ENCODE data around the gene MAPK6. TPM values are rescaled to one million over a fixed set of nuclear protein-coding genes. Genes with fewer than 3 reads are reported as not detected.
A peak's percentile ranks its signal among the peaks of the same experiment; 100 is the strongest.

MAPK6 gene
- polyA plus RNA-seq, 2 donors = 14.5 to 24.1 TPM

DNA sequence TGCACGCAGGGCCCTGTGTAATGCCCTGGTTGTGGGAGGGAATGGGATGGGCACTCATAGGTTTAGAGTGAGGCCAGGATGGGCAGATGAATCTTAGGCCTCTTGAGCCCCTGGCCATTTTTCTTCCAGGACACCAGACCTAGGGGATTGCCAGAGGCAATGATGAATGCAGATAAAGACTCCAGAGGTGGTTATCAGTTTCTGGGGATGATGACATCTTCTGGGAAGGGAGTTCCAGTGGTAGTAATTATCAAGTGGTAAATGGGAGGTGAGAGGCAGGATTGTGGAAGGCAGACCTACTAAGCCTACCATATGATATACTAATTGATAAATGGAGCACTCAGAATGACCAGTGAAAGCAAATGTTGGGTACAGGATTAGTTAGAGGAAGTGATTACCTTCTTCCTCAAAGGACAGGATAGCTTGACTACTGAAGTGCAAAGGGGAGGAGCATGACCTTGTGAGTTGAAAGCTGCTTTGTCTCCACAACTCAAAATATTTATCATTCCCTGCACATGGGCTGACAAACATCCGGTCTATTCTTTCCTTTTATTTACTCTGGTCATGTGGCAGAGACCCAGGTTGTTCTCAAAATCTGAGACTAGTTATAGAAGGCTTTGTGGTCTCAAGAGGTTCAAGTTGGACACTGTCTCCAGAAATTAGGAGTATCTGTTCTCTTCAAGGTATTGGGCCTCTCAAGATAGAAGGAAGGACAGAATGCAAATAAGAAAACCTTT lies 10.2 kb upstream of the MAPK6 start:
- H3K27ac ChIP-seq (ENCODE audit: low read depth in 2 of 2, low read length in 1 of 2) = peak overlapping the region in 1 of 2 donors; percentile 24
- no peaks in the 10 kb centered on the region for H3K9me3 ChIP-seq (ENCODE audit: control insufficient read depth in 2 of 2, insufficient read depth in 1 of 2, low read depth in 1 of 2, low read length in 1 of 2)
- no peaks in the 10 kb centered on the region for H3K36me3 ChIP-seq (ENCODE audit: control insufficient read depth in 2 of 2, insufficient read depth in 2 of 2, low read length in 1 of 2)
- H3K4me3 ChIP-seq (ENCODE audit: low read depth in 1 of 2, low read length in 2 of 2) = no peak overlapping the region
- H3K4me1 ChIP-seq (ENCODE audit: control insufficient read depth in 2 of 2, insufficient read depth in 2 of 2, low read length in 1 of 2) = no peaks in the 10 kb centered on the region
- 62 to 78% methylated on average over 2 of the region's 2 CpGs for WGBS, 2 donors
- no peaks in the 10 kb centered on the region for H3K27me3 ChIP-seq (ENCODE audit: control insufficient read depth in 1 of 2, insufficient read depth in 2 of 2, low read length in 2 of 2)

DNA sequence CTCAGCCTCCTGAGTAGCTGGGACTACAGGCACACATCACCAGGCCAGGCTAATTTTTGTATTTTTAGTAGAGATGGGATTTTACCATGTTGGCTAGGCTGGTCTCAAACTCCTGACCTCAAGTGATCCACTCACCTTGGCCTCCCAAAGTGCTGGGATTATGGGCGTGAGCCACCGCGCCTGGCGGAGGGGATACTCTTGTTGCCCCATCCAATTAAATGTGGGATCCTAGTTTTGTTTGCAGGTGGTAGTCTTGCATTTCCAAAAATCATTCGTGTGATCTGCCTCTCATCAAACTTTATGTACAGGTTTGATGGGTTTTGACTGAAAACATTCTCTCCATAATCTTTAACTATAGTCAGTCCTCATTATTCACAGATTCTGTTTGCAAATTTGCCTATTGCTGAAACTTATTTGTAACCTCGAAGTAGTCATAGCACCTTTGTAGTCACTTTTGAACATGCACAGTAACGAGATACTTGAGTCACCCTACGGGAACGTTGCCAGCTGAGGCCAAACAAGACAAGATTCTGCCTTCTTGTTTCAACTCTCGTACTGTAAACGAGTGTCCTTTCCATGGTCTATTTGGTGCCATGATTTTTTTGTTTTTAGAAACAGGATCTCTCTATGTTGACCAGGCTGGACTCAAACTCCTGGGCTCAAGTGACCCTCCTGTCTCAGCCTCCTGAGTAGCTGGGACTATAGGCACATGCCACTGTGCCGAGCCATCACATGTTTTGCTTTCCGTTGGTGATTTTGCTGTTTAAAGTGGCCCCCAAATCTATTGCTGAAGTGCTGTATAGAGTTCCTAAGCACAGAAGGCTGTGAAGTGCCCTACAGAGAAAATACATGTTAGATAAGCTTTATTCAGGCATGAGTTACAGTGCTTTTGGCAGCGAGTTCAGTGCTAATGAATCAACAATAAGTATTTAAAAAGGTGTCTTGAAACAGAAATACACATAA lies 8.1 kb upstream of the MAPK6 start:
- WGBS, 2 donors = 57 to 64% methylated on average over 14 of the region's 14 CpGs
- peak overlapping the region; percentile 78 to 91 for H3K27ac ChIP-seq (ENCODE audit: low read depth in 2 of 2, low read length in 1 of 2)

DNA sequence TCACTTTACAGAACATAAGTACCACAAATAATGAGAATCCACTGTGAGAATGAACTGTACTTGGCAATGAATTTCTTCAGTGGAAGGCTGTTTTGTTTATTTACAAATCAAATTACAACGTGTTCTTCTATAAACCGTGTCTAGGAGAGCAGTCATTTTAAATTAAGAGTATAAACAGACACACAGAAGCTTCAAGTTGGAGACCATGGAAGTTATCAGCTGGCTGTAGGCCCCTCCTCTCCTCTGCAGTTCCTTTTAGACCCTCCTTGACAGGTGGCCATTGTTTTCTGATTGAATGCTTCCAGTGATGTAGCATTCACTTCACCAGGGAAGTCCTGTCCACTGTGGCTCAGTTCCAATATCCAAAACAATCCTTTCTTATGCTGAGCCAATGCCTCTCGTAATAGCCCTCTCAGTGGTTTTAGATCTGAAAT lies 7.3 kb upstream of the MAPK6 start:
- H3K27me3 ChIP-seq (ENCODE audit: control insufficient read depth in 1 of 2, insufficient read depth in 2 of 2, low read length in 2 of 2) = no peaks in the 10 kb centered on the region
- peak overlapping the region; percentile 72 to 78 for H3K27ac ChIP-seq (ENCODE audit: low read depth in 2 of 2, low read length in 1 of 2)
- H3K4me3 ChIP-seq (ENCODE audit: low read depth in 1 of 2, low read length in 2 of 2) = no peak overlapping the region
- H3K4me1 ChIP-seq (ENCODE audit: control insufficient read depth in 2 of 2, insufficient read depth in 2 of 2, low read length in 1 of 2) = no peaks in the 10 kb centered on the region
- H3K9me3 ChIP-seq (ENCODE audit: control insufficient read depth in 2 of 2, insufficient read depth in 1 of 2, low read depth in 1 of 2, low read length in 1 of 2) = no peaks in the 10 kb centered on the region
- H3K36me3 ChIP-seq (ENCODE audit: control insufficient read depth in 2 of 2, insufficient read depth in 2 of 2, low read length in 1 of 2) = no peaks in the 10 kb centered on the region
- 23 to 42% methylated on average over 3 of the region's 3 CpGs for WGBS, 2 donors

More for the DNA sequence above, 8.1 kb upstream of the MAPK6 start:
- H3K36me3 ChIP-seq (ENCODE audit: control insufficient read depth in 2 of 2, insufficient read depth in 2 of 2, low read length in 1 of 2) = no peaks in the 10 kb centered on the region
- H3K27me3 ChIP-seq (ENCODE audit: control insufficient read depth in 1 of 2, insufficient read depth in 2 of 2, low read length in 2 of 2) = no peaks in the 10 kb centered on the region
- H3K4me3 ChIP-seq (ENCODE audit: low read depth in 1 of 2, low read length in 2 of 2) = no peak overlapping the region
- no peaks in the 10 kb centered on the region for H3K9me3 ChIP-seq (ENCODE audit: control insufficient read depth in 2 of 2, insufficient read depth in 1 of 2, low read depth in 1 of 2, low read length in 1 of 2)
- no peaks in the 10 kb centered on the region for H3K4me1 ChIP-seq (ENCODE audit: control insufficient read depth in 2 of 2, insufficient read depth in 2 of 2, low read length in 1 of 2)

DNA sequence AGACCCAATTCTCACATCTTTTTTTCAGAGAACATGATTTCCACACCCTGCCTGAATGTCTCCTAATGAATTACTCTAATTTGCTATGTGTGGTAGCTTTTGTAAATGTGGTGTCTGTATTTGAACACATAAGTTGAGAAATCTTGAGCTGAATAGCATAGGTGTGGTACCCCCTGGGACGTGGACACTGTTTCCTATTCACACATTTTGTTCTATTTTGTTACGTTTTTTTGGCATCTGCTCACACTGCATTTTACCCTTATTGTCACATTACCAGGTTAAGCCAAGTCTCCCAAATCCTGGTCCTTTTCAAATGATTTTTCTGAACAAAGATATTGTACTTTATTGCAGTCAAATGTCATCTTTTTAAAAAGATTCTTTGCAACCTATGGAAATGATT lies 6.8 kb upstream of the MAPK6 start:
- Histone ChIP-seq H3K36me3 (ENCODE audit: control insufficient read depth in 2 of 2, insufficient read depth in 2 of 2, low read length in 1 of 2) (no peaks in the 10 kb centered on the region), H3K9me3 (ENCODE audit: control insufficient read depth in 2 of 2, insufficient read depth in 1 of 2, low read depth in 1 of 2, low read length in 1 of 2) (no peaks in the 10 kb centered on the region), H3K27me3 (ENCODE audit: control insufficient read depth in 1 of 2, insufficient read depth in 2 of 2, low read length in 2 of 2) (no peaks in the 10 kb centered on the region), H3K4me3 (ENCODE audit: low read depth in 1 of 2, low read length in 2 of 2) (no peak overlapping the region), H3K27ac (ENCODE audit: low read depth in 2 of 2, low read length in 1 of 2) (peak overlapping the region; percentile 58 to 78), H3K4me1 (ENCODE audit: control insufficient read depth in 2 of 2, insufficient read depth in 2 of 2, low read length in 1 of 2) (no peaks in the 10 kb centered on the region)
- WGBS, 2 donors = 34 to 50% methylated on average over 2 of the region's 2 CpGs

DNA sequence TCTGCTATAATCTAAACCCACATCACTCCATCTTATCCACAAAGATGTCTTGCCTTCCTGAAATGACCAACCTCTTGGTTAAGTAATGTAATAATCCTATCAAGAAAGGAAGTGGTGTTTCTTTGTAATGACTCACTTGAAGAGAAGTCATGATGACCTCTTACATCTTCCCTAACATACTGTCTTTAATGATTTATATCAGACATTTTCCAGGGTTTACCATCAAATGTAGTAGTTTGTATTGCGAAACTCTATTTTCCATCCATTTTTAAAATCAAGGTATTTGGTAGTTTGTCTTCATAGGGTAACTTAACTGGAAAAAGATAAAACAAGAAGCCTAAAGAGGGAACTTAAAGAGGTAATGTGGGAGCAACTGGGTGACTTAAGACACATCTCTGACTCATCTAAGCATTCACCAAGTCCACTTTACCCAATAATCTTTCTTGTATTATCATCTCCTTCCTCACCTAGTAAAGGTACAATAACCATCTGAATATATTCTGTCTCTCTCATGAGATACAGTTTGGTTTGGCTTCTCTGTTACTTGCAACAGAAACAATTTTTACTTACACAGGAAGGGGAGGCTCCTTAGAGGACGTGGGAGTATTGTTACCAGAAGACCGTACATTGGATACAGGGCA lies 5.7 kb upstream of the MAPK6 start:
- no peaks in the 10 kb centered on the region for H3K27me3 ChIP-seq (ENCODE audit: control insufficient read depth in 1 of 2, insufficient read depth in 2 of 2, low read length in 2 of 2)
- no peak overlapping the region for H3K4me3 ChIP-seq (ENCODE audit: low read depth in 1 of 2, low read length in 2 of 2)
- H3K36me3 ChIP-seq (ENCODE audit: control insufficient read depth in 2 of 2, insufficient read depth in 2 of 2, low read length in 1 of 2) = no peaks in the 10 kb centered on the region
- no peaks in the 10 kb centered on the region for H3K9me3 ChIP-seq (ENCODE audit: control insufficient read depth in 2 of 2, insufficient read depth in 1 of 2, low read depth in 1 of 2, low read length in 1 of 2)
- H3K4me1 ChIP-seq (ENCODE audit: control insufficient read depth in 2 of 2, insufficient read depth in 2 of 2, low read length in 1 of 2) = no peaks in the 10 kb centered on the region
- H3K27ac ChIP-seq (ENCODE audit: low read depth in 2 of 2, low read length in 1 of 2) = no peak overlapping the region
- WGBS, 2 donors = 76 to 79% methylated on average over 3 of the region's 3 CpGs

DNA sequence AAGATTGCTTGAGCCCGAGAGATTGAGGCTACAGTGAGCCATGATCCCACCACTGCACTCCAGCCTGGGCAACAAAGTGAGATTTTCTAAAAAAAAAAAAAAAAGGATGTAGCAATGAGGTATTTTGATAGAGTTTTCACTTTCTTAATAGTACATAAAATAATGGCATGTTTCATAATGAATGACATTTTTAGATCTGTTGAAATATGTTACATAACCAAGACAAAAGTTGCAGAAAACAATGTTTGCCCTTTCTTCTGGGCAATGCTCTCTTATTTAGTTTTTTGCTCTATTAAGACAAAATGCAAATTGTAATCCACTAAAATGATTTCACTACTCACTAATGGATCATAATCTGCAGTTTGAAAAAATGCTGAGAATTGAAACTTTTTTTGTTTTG lies 4.4 kb upstream of the MAPK6 start:
- WGBS, 2 donors = 87 to 96% methylated on average over 1 of the region's 1 CpG
- H3K36me3 ChIP-seq (ENCODE audit: control insufficient read depth in 2 of 2, insufficient read depth in 2 of 2, low read length in 1 of 2) = no peaks in the 10 kb centered on the region
- H3K9me3 ChIP-seq (ENCODE audit: control insufficient read depth in 2 of 2, insufficient read depth in 1 of 2, low read depth in 1 of 2, low read length in 1 of 2) = no peaks in the 10 kb centered on the region
- H3K27ac ChIP-seq (ENCODE audit: low read depth in 2 of 2, low read length in 1 of 2) = no peak overlapping the region
- H3K4me1 ChIP-seq (ENCODE audit: control insufficient read depth in 2 of 2, insufficient read depth in 2 of 2, low read length in 1 of 2) = peaks cover 0 to 4% of the 10 kb centered on the region in 2 donors
- no peak overlapping the region for H3K4me3 ChIP-seq (ENCODE audit: low read depth in 1 of 2, low read length in 2 of 2)
- H3K27me3 ChIP-seq (ENCODE audit: control insufficient read depth in 1 of 2, insufficient read depth in 2 of 2, low read length in 2 of 2) = no peaks in the 10 kb centered on the region

DNA sequence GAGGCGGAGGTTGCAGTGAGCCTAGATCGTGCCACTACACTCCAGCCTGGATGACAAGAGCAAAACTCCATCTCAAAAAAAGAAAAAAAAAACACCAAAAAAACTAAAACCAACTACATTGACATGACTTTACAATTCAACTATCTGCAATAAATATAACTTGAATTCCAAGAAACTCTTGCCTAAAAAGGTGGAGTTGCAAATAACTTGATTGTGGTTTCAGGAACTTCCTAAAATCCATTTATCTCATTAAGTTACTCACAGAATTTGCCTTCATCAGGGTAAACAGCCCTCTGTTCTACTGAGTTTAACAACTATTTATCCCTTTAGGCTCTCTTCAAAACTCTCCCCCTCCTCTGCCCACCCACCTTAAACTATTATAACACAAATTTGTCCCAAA lies 2.7 kb upstream of the MAPK6 start:
- Histone ChIP-seq H3K4me3 (ENCODE audit: low read depth in 1 of 2, low read length in 2 of 2) (no peak overlapping the region), H3K4me1 (ENCODE audit: control insufficient read depth in 2 of 2, insufficient read depth in 2 of 2, low read length in 1 of 2) (peaks cover 0 to 4% of the 10 kb centered on the region in 2 donors), H3K36me3 (ENCODE audit: control insufficient read depth in 2 of 2, insufficient read depth in 2 of 2, low read length in 1 of 2) (no peaks in the 10 kb centered on the region), H3K27me3 (ENCODE audit: control insufficient read depth in 1 of 2, insufficient read depth in 2 of 2, low read length in 2 of 2) (no peaks in the 10 kb centered on the region), H3K27ac (ENCODE audit: low read depth in 2 of 2, low read length in 1 of 2) (no peak overlapping the region), H3K9me3 (ENCODE audit: control insufficient read depth in 2 of 2, insufficient read depth in 1 of 2, low read depth in 1 of 2, low read length in 1 of 2) (no peaks in the 10 kb centered on the region)
- 92 to 100% methylated on average over 2 of the region's 2 CpGs for whole genome bisulfite sequencing, 2 donors

DNA sequence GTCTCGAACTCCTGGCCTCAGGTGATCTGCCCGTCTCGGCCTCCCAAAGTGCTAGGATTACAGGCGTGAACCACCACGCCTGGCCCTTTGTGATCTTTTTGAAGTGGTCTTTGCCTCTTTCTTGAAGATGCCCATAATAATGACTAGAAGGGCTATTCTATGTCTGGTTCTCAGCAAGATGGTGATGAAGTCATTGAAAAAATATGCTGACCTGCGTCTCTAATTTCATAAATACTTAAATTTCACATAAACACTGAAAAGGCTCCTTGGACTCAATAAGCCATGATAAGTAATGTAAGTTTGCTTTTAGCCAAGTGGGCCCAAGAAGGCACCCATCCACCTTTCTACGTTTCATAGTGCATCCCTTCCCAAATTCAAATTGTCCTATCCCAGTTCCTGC lies 775 bp upstream of the MAPK6 start:
- H3K27ac ChIP-seq (ENCODE audit: low read depth in 2 of 2, low read length in 1 of 2) = no peak overlapping the region
- peak overlapping the region in 1 of 2 donors; percentile 70 for H3K4me3 ChIP-seq (ENCODE audit: low read depth in 1 of 2, low read length in 2 of 2)
- peaks cover 0 to 4% of the 10 kb centered on the region in 2 donors for H3K4me1 ChIP-seq (ENCODE audit: control insufficient read depth in 2 of 2, insufficient read depth in 2 of 2, low read length in 1 of 2)
- no peaks in the 10 kb centered on the region for H3K9me3 ChIP-seq (ENCODE audit: control insufficient read depth in 2 of 2, insufficient read depth in 1 of 2, low read depth in 1 of 2, low read length in 1 of 2)
- no peaks in the 10 kb centered on the region for H3K27me3 ChIP-seq (ENCODE audit: control insufficient read depth in 1 of 2, insufficient read depth in 2 of 2, low read length in 2 of 2)
- 94 to 95% methylated on average over 7 of the region's 7 CpGs for WGBS, 2 donors
- no peaks in the 10 kb centered on the region for H3K36me3 ChIP-seq (ENCODE audit: control insufficient read depth in 2 of 2, insufficient read depth in 2 of 2, low read length in 1 of 2)

DNA sequence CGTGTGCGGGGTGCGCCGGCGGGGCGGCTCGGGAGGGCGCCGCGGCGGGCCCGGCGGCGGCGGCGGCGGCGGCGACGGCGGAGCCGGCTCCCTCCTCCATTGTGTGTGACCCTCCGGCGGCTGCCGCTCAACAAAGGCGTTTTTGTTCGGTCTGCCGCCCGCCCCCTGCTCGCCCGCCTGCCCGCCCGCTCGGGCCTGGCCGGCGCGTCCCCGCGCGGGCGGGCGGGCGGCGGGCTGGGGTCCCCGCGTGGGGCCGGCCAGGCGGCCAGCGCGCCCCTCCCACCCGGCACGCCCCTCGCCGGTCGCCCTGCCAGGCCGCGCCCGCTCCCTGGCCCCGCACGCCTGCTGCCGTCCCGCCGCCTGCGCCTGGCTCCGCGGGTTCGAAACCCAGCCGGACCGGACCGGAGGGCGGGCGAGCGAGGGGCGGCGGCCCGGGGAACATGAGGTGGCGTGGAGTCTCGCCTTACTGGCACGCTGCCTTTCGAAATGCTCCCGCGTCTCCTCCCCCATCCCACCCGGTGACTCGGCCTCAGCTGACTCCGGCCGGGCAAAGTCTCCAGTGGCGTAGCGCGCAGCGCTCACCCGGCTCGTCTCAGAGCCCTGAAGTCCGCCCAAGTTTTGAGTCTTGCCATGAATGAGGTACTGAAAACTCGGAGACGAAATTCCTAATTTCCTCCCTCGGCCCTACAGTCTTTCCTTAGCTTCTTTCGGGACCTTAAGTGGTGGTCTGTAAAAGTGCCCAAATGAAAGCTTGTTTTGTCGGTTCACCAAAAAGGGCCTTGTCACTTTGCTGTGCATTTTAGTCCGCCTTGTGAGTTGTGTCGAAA lies 588 bp downstream of the MAPK6 start:
- Histone ChIP-seq H3K4me3 (ENCODE audit: low read depth in 1 of 2, low read length in 2 of 2) (peak overlapping the region; percentile 70 to 84), H3K27ac (ENCODE audit: low read depth in 2 of 2, low read length in 1 of 2) (peak overlapping the region; percentile 97 to 100), H3K27me3 (ENCODE audit: control insufficient read depth in 1 of 2, insufficient read depth in 2 of 2, low read length in 2 of 2) (no peaks in the 10 kb centered on the region), H3K9me3 (ENCODE audit: control insufficient read depth in 2 of 2, insufficient read depth in 1 of 2, low read depth in 1 of 2, low read length in 1 of 2) (no peaks in the 10 kb centered on the region), H3K36me3 (ENCODE audit: control insufficient read depth in 2 of 2, insufficient read depth in 2 of 2, low read length in 1 of 2) (no peaks in the 10 kb centered on the region), H3K4me1 (ENCODE audit: control insufficient read depth in 2 of 2, insufficient read depth in 2 of 2, low read length in 1 of 2) (peaks cover 0 to 4% of the 10 kb centered on the region in 2 donors)
- 1% methylated on average over 49 to 100 of the region's 100 CpGs for WGBS, 2 donors
